NCI-H524 treated with DMSO at 0.1 percent for 48 hours (cell line): ENCODE results near the gene HMOX2.

Source experiments
- DNase-seq: peaks from one replicate; lab custom pipeline; 2025; lab: John Stamatoyannopoulos, UW

HMOX2 gene, protein sequence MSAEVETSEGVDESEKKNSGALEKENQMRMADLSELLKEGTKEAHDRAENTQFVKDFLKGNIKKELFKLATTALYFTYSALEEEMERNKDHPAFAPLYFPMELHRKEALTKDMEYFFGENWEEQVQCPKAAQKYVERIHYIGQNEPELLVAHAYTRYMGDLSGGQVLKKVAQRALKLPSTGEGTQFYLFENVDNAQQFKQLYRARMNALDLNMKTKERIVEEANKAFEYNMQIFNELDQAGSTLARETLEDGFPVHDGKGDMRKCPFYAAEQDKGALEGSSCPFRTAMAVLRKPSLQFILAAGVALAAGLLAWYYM

DNA sequence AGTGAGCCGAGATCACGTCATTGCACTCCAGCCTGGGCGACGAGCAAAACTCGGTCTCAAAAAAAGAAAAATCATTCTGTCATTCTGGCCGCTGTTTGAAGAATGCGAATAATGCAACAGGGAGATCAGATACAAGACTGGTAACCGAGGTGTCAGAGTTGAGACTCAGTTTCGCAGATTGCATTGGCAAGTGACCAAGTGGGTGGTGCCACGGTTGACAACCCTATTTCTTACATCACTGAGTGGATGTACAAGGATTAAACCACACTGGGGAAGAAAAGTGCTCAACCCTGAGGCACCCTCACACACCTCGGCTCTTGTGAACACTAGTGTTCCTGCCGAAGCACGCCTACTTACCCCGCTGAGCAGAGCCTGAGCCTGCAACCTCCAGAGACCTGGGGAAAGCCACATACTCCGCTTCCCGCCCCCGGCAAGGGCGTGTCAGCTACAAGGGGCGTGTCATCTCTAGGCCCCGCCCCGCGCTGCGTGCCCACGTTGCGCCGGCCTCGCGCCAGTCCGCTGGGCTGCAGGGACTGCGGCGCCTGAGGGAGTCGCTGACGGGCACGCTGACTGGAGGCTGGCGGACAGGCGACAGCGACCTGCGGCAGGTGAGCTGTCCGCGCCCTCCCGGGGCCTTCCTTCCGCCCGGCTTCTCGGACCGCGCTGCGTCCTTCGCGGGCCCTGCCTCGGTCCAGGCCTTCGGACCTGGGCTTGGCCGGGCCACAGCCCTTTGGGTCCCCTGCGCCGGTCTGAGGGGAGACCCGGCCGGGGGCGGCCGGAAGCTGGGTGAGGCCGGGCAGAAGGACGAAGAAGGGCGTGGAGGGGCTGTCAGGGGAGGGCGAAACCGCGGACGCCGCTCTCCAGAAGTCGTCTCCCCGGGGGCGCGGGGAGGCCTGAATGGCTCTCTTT lies at the start of gene HMOX2:
Gene HMOX2, plus strand, starts transcription at position 519 of the 909 bp plus-strand sequence. CDS start 29,127 bp downstream, outside the sequence.
- DNase-seq: peak; percentile 74

DNA sequence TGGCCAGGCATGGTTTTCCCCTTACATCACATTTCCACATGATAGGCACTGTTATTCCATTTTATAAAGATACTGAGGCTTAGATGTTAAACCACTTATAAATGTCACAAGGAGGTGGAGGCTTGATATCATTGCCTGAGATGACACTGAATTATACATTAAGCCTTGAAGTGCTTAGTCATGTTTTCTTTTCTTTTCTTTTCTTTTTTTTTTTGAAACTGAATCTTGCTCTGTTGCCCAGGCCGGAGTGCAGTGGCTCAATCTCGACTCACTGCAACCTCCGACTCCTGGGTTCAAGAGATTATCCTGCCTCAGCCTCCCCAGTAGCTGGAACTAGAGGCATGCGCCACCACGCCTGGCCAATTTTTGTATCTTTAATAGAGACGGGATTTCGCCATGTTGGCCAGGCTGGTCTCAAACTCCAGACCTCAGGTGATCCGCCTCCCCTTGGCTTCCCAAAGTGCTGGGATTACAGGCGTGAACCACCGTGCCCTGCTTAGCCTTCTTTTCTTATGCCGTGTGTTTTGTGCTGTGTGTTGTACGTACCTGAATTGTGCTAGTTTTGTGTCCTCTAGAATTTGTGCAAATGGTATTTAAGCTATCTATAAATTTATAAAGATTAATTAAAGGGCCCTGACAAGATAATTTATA lies 49.4 kb upstream of the HMOX2 start:
- DNase-seq: no peak

DNA sequence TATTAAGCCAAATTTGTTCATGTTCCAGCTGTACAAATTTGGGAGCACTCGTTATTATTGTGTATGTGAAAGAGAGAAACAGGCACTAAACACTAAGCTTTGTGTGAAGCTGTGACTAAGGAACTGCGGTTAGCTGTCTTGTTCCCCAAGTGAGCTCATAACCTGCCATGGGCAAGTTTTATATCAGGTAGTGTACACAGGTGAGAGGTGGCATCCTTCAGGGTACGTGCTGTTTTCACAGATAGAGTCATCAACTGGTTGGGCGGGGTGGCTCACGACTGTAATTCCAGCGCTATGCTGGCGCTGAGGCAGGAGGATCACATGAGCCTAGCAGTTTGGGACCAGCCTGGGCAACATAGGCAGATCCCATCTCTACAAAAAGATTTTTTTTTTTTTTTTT lies 47.7 kb upstream of the HMOX2 start:
- no peak for DNase-seq

DNA sequence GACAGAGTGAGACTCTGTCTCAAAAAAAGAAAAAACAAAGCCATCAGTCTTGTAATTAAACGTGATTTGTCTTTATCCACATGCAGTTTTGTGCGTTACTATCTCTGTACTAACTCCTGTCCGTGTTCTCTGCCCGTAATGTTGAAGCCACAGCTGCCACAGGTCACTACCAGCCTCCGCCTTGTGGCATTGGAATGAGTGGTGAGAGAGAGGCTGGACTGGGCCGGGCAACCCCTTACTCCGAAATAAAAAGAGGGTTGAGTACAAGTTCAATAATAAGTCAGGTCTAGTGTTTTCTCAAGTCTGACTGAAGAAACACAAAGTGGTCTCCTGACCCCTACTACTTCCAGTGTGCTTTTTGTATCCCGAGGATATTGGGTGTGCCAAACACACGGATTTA lies 45.2 kb upstream of the HMOX2 start:
- DNase-seq: no peak

DNA sequence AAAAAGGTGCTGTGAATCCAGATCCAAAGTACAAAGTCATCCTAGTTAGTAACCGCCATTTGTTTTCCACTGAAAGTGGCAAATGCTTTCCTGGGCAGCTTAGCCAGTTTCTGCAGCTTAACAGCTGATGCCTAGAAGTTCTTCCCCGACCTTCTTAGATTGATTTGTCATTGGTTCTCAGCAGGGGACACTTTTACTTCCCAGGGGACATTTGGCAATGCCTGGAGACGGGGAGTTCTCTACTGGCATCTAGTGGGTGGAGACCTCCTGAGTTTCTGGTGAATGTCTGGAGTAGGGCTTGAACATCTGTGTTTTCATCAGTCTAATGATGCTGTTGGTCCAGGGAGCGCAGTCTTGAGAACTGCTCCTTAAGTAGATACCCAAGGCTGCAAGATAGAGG lies 43.0 kb upstream of the HMOX2 start:
- no peak for DNase-seq

DNA sequence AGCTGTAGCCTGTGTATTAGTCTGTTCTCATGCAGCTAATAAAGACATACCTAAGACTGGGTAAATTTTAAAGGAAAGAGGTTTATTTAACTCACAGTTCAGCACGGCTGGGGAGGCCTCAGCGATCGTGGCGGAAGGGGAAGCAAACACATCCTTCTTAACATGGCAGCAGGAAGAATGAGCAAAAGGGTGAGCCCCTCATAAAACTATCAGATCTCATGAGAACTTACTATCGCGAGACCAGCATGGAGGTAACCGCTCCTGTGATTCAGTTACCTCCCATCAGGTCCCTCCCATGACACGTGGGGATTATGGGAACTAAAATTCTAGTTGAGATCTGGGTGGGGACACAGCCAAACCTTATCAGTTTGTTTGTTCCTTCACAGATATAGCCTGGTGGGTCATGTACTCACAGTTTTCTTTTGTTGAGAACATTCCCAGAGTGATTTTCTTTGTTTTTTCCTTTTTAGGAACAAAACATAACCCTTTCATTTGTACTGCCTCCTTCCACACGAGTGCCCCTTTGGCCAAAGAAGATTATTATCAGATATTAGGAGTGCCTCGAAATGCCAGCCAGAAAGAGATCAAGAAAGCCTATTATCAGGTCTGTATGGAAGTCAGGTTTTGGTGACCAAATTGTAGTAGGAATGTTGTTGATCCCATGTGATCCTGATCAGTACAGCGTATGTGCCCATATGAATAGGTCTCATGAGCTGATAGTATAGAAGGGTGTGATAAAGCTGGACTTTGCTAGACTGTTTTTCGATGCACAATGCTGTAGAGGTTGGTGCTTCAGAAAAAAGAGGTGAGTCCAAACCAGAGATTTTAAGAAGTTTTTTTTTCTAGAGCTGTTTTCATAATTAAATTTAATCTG lies 42.0 kb upstream of the HMOX2 start:
- no peak for DNase-seq

DNA sequence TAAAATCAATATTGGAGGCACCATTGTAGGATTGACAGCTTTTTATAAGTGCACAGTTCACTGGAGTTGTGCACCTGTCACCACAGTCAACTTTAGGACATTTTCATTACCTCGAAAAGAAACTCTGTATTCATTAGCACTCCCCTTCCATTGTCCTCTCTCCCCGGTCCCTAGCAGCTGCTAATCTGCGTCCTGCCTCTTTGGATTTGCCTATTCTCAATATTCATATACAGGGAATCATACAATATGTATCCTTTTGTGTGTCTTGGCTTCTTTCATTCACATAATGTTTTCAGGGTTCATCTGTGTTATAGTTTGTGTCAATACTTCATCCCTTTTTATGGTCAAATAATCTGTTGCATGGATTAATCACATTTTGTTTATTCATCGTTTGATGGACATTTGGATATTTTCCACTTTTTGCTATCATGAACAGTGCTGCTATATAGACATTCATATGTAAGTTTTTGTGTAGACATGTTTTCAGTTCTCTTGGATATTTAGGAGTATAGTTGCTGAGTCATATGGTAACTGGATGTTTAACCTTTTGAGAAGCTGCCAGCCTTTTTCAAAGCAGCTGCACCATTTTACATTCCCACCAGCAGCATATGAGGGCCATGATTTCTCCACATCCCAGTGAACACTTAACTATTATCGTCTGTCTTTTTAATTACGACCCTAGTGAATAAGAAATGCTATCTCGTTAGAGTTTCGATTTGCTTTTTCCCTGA lies 40.7 kb upstream of the HMOX2 start:
- no peak for DNase-seq

DNA sequence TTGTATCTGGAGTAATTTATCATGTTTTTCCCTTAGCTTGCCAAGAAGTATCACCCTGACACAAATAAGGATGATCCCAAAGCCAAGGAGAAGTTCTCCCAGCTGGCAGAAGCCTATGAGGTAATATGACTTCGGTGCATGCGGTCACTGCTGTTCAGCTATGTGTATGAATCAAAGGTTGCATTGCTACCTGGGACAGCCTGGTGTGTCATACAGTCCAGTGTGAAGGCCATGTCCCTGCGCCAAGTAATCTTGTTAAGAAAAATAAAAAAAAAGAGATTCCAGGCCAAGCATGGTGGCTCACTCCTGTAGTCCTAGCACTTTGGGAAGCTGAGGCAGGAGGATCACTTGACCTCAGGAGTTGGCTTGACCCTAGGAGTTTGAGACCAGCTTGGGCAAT lies 38.8 kb upstream of the HMOX2 start:
- DNase-seq: no peak

DNA sequence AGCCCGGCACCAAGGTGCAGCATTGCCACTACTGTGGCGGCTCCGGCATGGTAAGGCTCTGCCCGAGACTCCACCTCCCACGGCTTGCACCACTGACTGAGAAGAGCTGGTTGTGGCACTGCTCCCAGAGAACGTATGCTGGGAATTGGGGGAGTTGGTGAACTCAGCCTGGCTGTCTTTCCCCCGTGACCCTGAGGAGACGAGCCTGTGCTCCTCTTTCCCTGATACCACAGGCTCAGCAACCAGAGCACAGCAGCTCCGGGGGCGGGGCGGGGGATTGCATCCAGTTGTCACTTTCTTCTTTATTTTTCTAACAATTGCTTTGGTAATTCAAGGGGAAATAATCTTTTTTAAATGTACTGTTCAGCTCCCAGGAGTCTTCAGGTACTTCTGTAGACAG lies 33.8 kb upstream of the HMOX2 start:
- no peak for DNase-seq

DNA sequence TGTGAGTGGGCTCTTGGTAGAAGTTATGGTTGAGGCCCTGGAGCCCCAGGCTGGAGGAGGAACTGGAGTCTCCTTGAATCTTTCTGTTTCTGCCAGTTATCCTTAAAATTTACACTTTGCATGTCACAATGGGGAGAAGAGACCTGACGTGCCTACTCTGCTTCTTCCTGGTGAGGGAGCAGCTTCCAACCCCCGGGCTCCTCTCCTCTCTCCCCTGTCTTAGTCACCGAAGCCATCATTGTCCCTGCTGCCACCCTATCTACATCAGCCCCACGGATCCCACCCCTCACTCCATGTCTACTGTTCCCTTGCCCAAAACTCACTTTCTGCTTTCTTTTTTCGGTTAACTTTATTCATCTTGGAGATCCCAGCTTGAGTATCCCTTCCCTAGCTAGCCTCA lies 32.9 kb upstream of the HMOX2 start:
- DNase-seq: no peak

DNA sequence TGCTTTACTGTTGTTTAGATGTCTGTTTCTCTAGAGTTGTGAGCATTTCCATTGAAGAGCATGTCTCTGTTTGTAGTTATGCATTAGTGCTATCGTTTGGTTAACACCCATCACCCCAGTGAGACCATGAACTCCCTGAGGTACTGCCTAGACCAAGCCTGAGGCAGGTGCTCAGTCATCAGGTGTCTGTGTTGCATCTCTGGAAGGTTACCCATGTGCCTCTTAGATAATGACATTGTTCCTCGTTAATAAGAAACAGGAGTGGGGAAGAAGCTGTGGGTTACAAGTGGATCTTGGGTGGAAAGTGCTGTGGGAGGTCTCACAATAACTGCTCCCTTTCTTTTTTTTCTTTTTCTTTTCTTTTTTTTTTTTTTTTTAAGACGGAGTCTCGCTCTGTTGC lies 32.2 kb upstream of the HMOX2 start:
- DNase-seq: no peak

DNA sequence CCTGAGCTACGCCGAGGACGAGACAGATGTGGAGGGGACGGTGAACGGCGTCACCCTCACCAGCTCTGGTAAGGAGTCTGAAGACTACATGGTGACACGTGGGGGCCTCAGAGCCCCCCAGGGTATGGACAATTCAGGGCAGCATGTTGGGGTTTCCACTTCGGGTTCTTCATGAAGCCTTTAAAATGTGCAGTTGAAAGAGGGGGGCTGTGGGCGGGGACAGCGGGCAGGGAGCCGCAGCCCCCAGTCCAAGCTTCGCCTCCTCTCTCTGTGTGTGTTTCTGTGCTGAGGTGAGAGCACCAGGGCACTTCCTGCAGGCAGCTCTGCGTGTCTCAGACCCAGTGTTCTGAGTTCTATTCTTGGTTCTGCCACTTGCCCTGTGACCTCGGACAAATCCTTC lies 25.8 kb upstream of the HMOX2 start:
- no peak for DNase-seq

DNA sequence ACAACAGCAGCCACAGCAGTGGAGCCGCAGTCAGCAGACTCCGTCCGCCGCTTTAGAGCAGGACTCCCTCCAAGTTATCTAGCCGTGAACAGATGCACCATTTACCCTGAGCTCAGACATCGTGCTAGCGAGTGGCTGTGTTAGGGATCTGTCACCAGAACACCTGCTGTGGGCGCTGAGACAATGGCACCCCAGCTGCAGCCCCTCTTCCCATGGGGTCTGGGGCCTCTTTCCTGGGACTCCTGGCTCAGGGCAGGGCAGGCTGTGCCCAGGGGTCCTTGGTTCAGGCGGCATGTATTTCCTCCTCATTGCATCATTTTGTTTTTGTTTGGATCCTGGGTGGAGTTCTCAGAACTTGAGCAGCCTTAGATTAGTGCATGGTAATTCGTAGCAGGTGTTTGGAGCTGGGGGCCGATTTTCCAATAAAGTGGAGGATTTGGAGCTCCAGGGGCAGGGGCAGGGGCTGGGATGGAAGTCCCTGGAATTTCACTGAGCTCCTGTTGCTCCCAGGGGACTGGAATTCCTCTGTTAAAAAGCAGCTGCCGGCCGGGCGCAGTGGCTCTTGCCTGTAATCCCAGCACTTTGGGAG lies 25.2 kb upstream of the HMOX2 start:
- DNase-seq: peak; percentile 23

DNA sequence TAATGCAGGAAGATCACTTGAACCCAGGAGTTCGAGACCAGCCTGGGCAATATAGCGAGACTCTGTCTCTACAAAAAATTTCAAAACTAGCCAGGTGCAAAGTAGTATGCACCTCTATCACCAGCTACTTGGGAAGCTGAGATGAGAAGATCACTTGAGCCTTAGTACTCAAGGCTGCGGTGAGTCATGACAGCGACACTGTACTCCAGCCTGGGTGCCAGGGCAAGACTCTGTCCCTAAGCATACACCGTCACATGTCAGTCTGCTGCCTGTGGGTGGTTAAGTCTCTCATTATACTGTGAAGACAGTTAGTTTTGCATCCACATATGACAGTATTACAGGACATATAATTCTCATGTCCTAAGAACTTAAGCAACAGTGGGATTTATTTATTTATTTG lies 23.5 kb upstream of the HMOX2 start:
- no peak for DNase-seq

DNA sequence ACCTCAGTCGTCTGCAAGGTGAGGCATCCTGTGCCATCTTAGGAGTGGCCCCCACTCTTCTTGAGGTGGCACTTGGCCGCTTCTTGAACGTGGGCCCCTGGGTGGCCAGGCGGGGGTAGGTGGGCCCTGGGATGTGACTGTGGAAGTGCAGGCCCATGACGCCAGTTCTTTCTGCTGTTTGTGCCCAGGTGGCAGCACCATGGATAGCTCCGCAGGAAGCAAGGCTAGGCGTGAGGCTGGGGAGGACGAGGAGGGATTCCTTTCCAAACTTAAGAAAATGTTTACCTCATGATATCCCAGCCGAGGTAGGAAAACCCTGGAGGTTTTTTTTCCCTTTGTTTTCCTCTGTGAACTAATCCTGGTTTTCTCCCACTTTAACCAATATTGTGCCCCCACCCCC lies 21.6 kb upstream of the HMOX2 start:
- DNase-seq: no peak

DNA sequence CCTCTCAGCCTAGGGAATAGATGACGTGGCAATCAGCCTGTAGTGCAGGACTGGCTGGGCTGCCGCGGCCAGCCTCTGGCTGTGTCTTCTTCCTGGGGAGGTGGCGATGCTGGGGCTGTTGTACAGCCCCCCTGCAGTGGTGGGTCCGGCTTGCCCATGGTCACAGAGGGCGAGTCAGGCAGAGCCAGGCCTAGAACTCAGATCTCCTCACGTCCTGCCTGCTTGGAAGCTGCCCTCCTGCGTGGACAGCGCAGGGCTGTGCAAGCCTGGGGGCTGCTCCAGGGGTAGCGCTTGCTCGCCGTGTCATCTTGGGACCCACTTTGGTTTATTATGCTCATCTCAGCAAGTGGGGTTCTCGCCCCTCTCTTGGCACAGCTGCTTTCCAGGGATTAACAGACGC lies 21.1 kb upstream of the HMOX2 start:
- DNase-seq: no peak

DNA sequence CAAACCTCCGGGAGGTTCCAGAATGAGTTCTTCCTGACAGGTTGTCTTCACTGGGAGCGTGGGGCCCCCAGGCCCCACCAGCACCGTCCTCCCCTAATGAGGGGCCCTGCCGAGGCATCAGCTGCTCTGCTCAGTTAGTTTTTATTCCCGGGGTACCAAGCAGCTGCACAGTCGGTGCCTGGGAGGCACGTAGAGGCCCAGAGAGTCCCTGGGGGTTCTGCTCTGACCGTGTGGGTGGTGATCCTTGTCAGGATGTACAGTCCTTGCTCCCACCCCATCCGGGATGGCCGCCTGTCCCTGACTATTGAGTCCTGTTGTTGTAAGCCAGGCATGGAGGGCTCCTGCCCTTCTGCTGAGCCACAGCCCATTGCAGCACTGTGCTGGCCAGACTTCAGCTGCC lies 20.2 kb upstream of the HMOX2 start:
- DNase-seq: no peak

DNA sequence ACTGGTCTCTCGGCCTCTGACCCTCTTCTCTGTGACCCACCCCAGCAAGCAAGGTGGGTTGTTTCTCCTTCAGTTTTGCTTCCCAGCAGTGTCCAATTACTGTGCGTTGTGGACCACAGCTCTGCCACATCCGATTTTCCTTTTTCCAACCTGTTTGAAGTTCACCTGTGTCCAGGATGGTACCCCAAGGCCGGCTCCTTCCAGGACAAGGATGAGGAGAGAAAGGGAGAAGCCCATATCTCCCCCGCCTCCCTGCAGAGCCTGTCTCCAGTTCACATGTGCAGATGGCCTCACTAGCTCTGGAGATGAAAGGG lies 15.3 kb upstream of the HMOX2 start:
- DNase-seq: no peak

DNA sequence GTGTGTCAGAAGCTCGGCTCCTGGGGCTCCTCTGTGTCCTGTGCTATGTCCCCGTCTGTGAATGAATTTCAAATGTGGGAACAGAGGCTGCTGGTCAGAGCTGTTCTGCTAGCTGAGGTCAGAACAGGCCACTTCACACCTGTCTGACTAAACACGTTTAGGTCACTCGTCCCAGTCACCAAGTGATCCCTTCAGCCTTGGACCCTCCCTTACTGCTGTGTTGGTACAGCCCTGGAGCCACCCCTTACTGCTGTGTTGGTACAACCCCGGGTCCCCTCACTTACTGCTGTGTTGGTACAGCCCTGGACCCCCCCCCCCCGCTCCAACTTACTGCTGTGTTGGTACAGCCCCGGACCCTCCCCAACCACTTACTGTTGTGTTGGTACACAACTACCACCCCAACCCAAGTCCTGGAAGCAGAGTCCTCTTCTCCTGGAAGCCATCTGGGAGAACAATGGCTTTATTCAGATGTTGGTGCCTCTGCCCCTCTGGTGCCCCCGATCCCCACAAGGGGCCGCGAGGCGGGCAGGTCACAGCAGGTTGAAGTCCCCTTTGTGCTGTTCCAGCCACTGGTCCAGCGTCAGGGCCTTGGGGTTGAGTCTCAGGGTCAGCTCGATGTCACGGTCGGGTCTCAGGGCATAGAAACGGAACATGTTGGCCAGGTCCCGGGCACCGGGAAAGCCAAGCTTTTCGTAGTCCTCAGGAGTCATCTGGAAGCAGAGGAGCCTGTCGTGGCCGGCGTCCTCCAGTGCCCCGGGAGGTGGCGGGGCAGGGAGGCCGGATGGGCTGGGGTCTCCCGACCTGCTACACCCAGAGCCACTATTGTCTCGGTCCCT lies 14.7 kb upstream of the HMOX2 start:
- DNase-seq: no peak

DNA sequence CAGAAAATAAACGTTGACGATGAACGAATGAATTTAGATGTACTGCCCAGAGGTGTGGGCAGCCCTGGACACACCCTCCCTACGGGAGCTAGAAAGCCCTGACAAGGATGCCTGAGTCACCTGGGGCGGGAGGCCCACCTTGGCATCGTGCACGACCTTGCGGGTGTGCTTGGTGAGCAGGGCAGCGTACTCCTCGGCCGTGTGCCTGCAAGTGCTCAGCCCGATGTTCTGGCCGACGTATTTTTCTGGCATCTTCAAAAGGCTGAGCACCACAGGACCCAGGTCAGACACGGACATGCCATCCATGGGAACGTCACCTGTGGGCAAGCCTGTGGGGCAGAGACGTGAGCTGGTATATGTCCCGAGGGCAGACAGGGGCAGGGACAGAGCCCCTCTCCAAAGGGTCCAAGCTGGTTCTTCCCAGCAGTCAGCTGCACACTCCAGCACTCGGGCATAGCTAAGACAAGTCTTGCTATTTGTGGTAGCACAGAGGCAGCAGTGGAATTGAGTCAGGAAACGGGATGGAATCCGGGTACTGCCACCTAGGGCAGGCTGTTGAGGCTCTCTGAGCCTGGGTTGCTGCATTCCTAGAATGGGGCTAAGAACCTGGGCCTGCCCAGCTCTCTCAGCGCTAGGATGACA lies 12.6 kb upstream of the HMOX2 start:
- no peak for DNase-seq
